Keratinocyte (primary cell): ENCODE data around the gene ECEL1. TPM values are rescaled to one million over a fixed set of nuclear protein-coding genes. Genes with fewer than 3 reads are reported as not detected.

Experiments
- DNase-seq: peaks from one replicate; pipeline ENCODE4 v3.0.0-alpha.2; 2011; ENCODE audit warnings: low read depth, missing footprints, low spot score
- FAIRE-seq: peaks from 2 replicates; lab custom pipeline; 2011; peaks lifted over from hg19 to GRCh38; lab: Jason Lieb, UNC
- H2AFZ ChIP-seq: 2 replicates; pipeline ENCODE4 v1.6.0; 2012; ENCODE audit warnings: low read length, control low read depth, inconsistent platforms; ENCODE audit not compliant: control insufficient read depth
- H3K27ac ChIP-seq: 2 replicates; pipeline ENCODE4 v1.5.1; 2011; ENCODE audit warnings: low read length; ENCODE audit not compliant: control insufficient read depth, insufficient read depth
- H3K27me3 ChIP-seq: 3 replicates; pipeline ENCODE4 v1.6.0; 2011; ENCODE audit warnings: low read length; ENCODE audit not compliant: control insufficient read depth, insufficient read depth; ENCODE audit errors: extremely low read depth
- H3K36me3 ChIP-seq, 2 experiments: 2 replicates in 1 of 2; 3 replicates in 1 of 2; pipeline ENCODE4 v1.5.1; 2011; ENCODE audit warnings: low read length in 2 of 2, mild to moderate bottlenecking in 1 of 2; ENCODE audit not compliant: control insufficient read depth in 2 of 2, insufficient read depth in 2 of 2; ENCODE audit errors: extremely low read depth in 1 of 2
- H3K4me1 ChIP-seq: 3 replicates; pipeline ENCODE4 v1.5.1; 2011; ENCODE audit warnings: low read length; ENCODE audit not compliant: control insufficient read depth, insufficient read depth; ENCODE audit errors: extremely low read depth
- H3K4me2 ChIP-seq: 3 replicates; pipeline ENCODE4 v1.6.0; 2011; ENCODE audit warnings: low read depth, low read length; ENCODE audit not compliant: control insufficient read depth, insufficient read depth; ENCODE audit errors: extremely low read depth
- H3K4me3 ChIP-seq, 3 experiments: fragments of 200-600 bp in 1 of 3; sonication (generic) in 1 of 3; 2 replicates in 2 of 3; 3 replicates in 1 of 3; pipeline ENCODE4 v1.5.1; 2011 to 2016; ENCODE audit warnings: low read length in 3 of 3, mild to moderate bottlenecking in 3 of 3, control low read depth in 2 of 3, inconsistent platforms in 1 of 3, low read depth in 1 of 3, mixed read lengths in 1 of 3, mixed run types in 1 of 3, moderate library complexity in 1 of 3; ENCODE audit not compliant: control insufficient read depth in 2 of 3, insufficient read depth in 2 of 3; ENCODE audit errors: extremely low read depth in 1 of 3
- H3K79me2 ChIP-seq: 2 replicates; pipeline ENCODE4 v1.6.0; 2012; ENCODE audit warnings: low read length; ENCODE audit not compliant: control insufficient read depth, insufficient read depth
- H3K9ac ChIP-seq: 3 replicates; pipeline ENCODE4 v1.6.0; 2011; ENCODE audit warnings: low read length; ENCODE audit not compliant: control insufficient read depth, insufficient read depth; ENCODE audit errors: extremely low read depth
- H3K9me1 ChIP-seq: 3 replicates; pipeline ENCODE4 v1.6.0; 2011; ENCODE audit warnings: low read length; ENCODE audit not compliant: control insufficient read depth, insufficient read depth; ENCODE audit errors: extremely low read depth
- H3K9me3 ChIP-seq: 2 replicates; pipeline ENCODE4 v1.5.1; 2012; ENCODE audit warnings: low read depth, low read length; ENCODE audit not compliant: control insufficient read depth
- H4K20me1 ChIP-seq: 3 replicates; pipeline ENCODE4 v1.6.0; 2011; ENCODE audit warnings: low read length; ENCODE audit not compliant: control insufficient read depth, insufficient read depth; ENCODE audit errors: extremely low read depth
- CTCF ChIP-seq, 3 experiments: IDR thresholded peaks in 1 of 3; conservative IDR thresholded peaks in 1 of 3; optimal IDR thresholded peaks in 1 of 3; 2 replicates in 2 of 3; 3 replicates in 1 of 3; pipeline versions ENCODE3 to v1.5.1; 2011; ENCODE audit warnings: low read length in 3 of 3, mild to moderate bottlenecking in 3 of 3, moderate library complexity in 2 of 3, control low read depth in 1 of 3, inconsistent platforms in 1 of 3; ENCODE audit not compliant: insufficient read depth in 2 of 3; ENCODE audit errors: extremely low read depth in 1 of 3
- EZH2 ChIP-seq: IDR thresholded peaks from one replicate; pipeline ENCODE4 v1.6.1; 2012; ENCODE audit warnings: inconsistent platforms, mild to moderate bottlenecking, low read length, moderate library complexity
- dilution Hi-C: fragments of 300-500 bp; cut with MboI; formaldehyde crosslinking; loops from one replicate; pipeline ENCODE4 v1.7.0; 2020; ENCODE audit warnings: low sequenced_read_pairs; ENCODE audit not compliant: extremely low pct_ligation_motif_present
- polyA plus RNA-seq, 5 experiments: library from polyadenylated mRNA; depleted of rRNA in 3 of 5; stranded (reverse) in 3 of 5; stranded (forward) in 1 of 5; unstranded in 1 of 5; fragments of >200 nt; gene quantifications; 1 replicate in 1 of 5; 2 replicates in 3 of 5; 3 replicates in 1 of 5; pipeline versions ENCODE4 v1.2.1 to v1.2.3, GENCODE V29; 2011 to 2012; ENCODE audit warnings: missing spikeins in 2 of 5, low read depth in 1 of 5, low replicate concordance in 1 of 5

The ECEL1 gene
- polyA plus RNA-seq, 1 donor (not counting 4 experiments of a cell fraction or from before 2014, with no cell fraction given) = not detected

DNA sequence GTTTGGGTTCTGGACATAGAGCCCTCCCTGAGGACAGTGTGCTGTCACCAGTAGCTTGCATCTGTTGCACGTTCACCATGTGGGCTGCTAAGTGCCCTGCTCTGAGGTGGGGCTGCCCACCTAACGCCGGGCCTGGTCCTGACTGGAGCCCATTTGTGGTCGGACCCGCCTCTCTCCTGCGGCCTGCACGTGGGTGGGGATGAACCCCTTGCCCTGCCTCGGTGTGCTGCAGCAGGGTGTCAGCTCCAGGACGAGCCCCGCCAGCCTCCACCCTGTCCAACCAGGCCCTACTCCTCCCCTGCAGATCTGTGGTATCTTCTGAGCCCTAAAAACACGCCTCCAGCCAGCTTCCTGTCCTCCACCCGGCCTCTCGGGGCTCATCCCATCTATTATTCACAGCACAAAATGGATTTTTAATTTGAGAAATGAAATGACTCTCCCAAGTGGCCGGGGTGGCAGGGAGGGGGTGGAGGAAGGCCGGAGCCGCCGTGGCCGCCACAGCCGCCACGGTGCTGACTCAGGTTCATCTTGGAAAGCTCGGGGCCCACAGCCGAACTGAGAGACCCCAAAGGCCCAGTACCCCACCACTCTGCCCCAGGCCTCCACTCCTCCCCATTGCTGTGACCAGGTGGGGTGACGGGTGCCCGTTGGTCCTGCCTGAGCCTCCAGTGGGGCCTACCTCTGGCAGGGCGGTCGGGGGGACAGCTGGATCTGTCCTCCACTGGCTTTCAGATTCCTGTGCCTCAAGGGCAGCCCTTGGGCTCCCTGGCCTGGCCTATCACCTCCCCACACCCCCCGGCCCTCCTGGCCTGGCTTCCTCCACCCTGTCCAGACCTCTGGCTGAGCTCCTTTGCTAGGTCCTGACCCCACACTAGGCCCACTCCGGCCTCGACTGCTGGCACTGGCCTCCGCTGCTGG, 2.8 kb upstream of the ECEL1 start:
- H3K27ac ChIP-seq = no peak overlapping the region
- DNase-seq (no peak), FAIRE-seq (no peak)
- no peak overlapping the region for H2AFZ ChIP-seq
- no peak for TF ChIP-seq CTCF (optimal IDR thresholded peaks at IDR 0.05 in 1 of 3, IDR thresholded peaks at IDR 0.05 in 1 of 3, conservative IDR thresholded peaks at IDR 0.05 in 1 of 3; ENCODE audit: extremely low read depth in 1 of 3, insufficient read depth in 2 of 3, low read length in 3 of 3)
- no peaks in the 10 kb centered on the region for H3K9me3 ChIP-seq
- H4K20me1 ChIP-seq = no peaks in the 10 kb centered on the region
- H3K9ac ChIP-seq = no peak overlapping the region
- no peak overlapping the region for H3K4me3 ChIP-seq
- H3K9me1 ChIP-seq = no peaks in the 10 kb centered on the region
- no peaks in the 10 kb centered on the region for H3K4me1 ChIP-seq
- no peaks in the 10 kb centered on the region for H3K36me3 ChIP-seq
- H3K79me2 ChIP-seq = no peaks in the 10 kb centered on the region
- dilution Hi-C loops = no loop called here
- H3K27me3 ChIP-seq = peaks cover 41% of the 10 kb centered on the region
- H3K4me2 ChIP-seq = no peak overlapping the region

- Histone ChIP-seq H3K9me3 (no peaks in the 10 kb centered on the region), H4K20me1 (no peaks in the 10 kb centered on the region), H3K27ac (no peak overlapping the region), H3K4me2 (no peak overlapping the region), H3K4me3 (no peak overlapping the region), H3K9me1 (no peaks in the 10 kb centered on the region), H2AFZ (no peak overlapping the region), H3K79me2 (no peaks in the 10 kb centered on the region), H3K9ac (no peak overlapping the region), H3K27me3 (peaks cover 49% of the 10 kb centered on the region), H3K36me3 (no peaks in the 10 kb centered on the region), H3K4me1 (no peaks in the 10 kb centered on the region)
- FAIRE-seq (no peak), DNase-seq (no peak)
- TF ChIP-seq CTCF (optimal IDR thresholded peaks at IDR 0.05 in 1 of 3, IDR thresholded peaks at IDR 0.05 in 1 of 3, conservative IDR thresholded peaks at IDR 0.05 in 1 of 3; ENCODE audit: extremely low read depth in 1 of 3, insufficient read depth in 2 of 3, low read length in 3 of 3) (no peak), EZH2 (no peak)
- dilution Hi-C loops = no loop called here
Observed at GRCh38 chr2:232489516-232490220, 2.0 kb upstream of the ECEL1 start.
